NCI-H146 (cell line): ENCODE data around the gene ENDOG.
"Not testable (repeated sequence)": the region's sequence is repeated elsewhere in the genome, so short reads cannot be mapped to it uniquely, and the experiment has no call there.

ENCODE experiments used
- DNase-seq: peaks from one replicate; lab custom pipeline; 2025; lab: John Stamatoyannopoulos, UW

Gene ENDOG

DNA sequence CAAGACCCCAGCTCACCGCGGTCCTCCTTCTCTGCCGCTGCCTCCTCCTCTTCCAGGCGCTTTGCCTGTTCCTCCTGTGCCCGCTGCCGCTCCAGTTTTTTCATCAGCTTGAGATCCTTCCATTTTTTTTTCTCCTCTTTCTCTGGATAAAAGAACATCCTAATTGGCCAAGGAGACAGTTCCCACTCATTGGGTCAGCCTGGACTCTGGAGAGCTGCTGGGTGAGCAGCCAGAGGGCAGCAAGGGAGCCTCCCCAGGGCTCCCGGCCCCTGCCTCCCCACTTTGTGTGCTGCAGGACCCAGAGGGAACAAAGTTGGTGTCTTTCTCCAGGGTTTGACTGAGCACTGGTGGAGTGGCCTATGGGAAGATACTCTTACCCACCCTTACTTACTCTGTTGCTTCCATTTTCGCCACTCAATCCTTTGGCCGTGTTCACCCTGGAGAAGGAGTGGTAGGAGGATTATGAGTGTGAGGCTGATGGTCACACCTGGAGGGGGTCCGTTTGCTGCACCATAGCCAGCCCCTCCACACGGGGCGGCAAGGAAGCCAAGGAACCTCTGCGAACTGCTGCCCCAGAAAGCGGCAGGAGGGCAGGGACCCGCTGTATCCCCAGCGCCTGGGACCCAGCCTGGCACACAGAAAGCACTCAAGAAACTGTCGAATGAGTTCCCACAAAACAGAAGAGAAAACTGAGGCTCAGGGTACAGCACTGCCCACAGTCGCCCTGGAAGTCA lies 10.6 kb downstream of the ENDOG start:
- DNase-seq, result no peak

GRCh38 chr9:128829477-128830251 lies 11.4 kb downstream of the ENDOG start, which contains the start of gene SPOUT1:
Gene SPOUT1, minus strand, starts transcription at chr9:128829794. Its CDS starts 14 bp downstream, at chr9:128829780.
- peak; percentile 88 for DNase-seq

DNA sequence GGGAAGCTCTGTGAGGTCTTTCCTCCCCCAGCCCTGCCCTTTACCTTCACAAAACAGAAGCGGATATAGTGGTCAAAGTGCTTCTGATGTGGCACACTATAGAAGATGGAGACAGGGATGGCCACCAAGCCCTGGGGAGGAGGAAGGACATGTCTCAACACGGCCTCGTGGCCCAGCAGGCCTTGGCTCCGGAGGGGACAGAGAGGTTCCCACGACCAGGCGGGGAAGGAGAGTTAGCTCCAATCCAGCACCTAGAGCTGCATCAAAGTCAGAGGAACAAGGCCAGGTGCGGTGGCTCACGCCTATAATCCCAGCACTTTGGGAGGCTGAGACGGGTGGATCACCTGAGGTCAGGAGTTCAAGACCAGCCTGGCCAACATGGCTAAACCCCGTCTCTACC lies 15.4 kb downstream of the ENDOG start:
- DNase-seq, result no peak

- no peak for DNase-seq
Observed at GRCh38 chr9:128835246-128836210, 17.2 kb downstream of the ENDOG start.

DNA sequence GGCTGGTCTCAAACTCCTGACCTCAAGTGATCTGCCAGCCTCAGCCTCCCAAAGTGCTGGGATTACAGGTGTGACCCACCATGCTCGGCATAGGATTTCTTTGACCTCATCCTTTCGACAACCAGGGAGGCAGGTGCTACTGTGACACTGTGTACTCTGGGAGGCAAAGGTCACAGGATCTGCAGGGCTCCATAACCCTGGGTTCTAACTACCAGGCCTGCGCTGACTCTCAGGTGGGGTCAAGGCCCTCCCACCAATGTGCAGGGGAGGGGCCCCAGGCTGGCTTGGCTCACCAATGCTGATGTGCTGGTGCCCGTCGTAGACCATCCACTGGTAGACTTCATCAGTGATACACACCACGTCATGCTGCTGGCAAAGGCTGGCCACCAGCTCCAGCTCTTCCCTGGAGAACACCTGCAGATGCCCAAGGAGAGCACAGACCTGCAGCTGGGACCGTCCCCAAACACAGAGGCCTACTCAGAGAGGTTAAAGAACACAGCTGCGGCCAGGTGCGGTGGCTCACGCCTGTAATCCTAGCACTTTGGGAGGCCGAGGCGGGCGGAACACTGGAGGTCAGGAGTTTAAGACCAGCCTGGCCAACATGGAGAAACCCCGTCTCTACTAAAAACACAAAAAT lies 18.3 kb downstream of the ENDOG start:
- no peak for DNase-seq

DNA sequence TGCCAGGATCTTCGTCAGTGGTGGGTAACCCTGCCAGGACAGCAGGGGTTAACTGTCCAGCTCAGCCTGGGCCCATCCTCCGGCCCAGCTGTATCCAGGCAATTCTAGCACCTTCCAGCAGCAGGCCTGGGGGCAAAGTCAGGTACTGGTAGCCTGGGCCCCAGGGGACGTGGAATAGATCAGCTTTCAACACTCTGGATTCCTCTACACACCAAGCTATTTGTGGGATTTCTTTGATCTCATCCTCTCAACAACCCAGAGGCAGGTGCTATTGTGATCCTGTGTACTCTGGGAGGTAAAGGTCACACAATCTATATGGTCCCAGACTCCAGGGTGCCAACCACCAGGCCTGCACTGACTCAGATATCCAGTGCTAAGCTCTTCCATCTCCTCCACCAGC lies 20.0 kb downstream of the ENDOG start:
- no peak for DNase-seq

DNA sequence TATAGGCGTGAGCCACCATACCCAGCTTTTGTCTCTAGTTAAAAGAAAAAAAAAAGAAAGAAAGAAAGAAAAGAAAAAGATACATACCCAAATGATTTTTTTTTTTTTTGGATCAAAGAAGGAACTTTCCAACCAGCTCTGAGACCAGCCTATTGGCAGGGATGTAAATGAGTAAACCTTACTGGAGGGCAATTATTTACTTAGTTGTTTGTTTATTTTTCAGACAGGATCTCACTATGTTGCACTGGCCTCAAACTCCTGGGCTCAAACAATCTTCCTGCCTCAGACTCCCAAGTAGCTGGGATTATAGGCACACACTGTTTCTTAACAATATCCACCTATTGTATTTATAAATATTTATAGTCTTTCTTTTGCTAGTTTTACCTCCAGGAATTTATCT lies 22.2 kb downstream of the ENDOG start:
- DNase-seq, result no peak

- no peak for DNase-seq
Observed at GRCh38 chr9:128841694-128842492, 23.6 kb downstream of the ENDOG start.

DNA sequence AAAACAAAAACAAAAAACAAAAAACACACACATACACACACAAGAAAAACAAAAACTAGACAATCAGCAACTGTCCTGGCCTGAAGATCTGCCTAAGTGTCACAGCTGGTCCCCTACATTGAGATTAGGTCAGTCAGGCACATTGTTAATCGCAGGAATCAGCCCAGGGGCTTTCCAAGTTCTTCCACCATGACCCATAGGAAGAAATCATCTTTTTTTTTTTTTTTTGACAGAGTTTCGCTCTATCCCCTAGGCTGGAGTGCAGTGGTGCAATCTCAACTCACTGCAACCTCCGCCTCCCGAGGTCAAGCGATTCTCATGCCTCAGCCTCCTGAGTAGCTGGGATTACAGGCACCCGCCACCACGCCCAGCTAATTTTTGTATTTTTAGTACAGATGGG lies 24.9 kb downstream of the ENDOG start:
- not testable (repeated sequence) for DNase-seq

GRCh38 chr9:128845186-128845931 lies 27.1 kb downstream of the ENDOG start:
- peak; percentile 75 for DNase-seq

- no peak for DNase-seq
Observed at GRCh38 chr9:128846680-128847030, 28.4 kb downstream of the ENDOG start.

GRCh38 chr9:128847803-128848202 lies 29.5 kb downstream of the ENDOG start:
- DNase-seq, result no peak

GRCh38 chr9:128851024-128851423 lies 32.7 kb downstream of the ENDOG start:
- DNase-seq, result not testable (repeated sequence)

GRCh38 chr9:128851779-128852600 lies 33.7 kb downstream of the ENDOG start:
- not testable (repeated sequence) for DNase-seq

DNA sequence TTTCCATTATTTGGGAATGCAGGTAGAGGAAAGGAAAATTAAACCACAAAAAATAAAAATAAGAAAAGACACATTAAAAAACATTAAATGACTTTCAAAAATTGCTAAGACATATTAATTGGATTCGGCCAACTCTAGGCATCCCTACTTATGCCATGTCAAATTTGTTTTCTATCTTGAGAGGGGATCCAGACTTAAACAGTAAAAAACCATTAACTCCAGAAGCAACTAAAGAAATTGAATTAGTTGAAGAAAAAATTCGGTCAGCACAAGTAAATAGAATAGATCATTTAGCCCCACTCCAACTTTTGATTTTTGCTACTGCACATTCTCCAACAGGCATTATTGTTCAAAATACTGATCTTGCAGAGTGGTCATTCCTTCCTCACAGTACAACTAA lies 34.3 kb downstream of the ENDOG start:
- DNase-seq, result not testable (repeated sequence)

DNA sequence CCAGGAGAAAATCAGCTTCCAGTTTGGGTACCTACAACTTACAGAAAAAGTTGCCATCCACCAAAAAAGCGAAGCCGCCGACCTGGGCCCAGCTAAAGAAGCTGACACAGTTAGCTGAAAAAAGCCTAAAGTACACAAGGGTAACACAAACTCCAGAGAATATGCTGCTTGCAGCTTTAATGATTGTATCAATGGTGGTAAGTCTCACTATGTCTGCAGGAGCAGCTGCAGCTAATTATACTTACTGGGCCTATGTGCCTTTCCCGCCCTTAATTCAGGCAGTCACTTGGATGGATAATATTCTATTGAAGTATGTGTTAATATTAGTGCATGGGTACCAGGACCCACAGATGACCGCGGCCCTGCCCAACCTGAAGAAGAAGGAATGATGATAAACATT lies 36.2 kb downstream of the ENDOG start:
- DNase-seq, result not testable (repeated sequence)

DNA sequence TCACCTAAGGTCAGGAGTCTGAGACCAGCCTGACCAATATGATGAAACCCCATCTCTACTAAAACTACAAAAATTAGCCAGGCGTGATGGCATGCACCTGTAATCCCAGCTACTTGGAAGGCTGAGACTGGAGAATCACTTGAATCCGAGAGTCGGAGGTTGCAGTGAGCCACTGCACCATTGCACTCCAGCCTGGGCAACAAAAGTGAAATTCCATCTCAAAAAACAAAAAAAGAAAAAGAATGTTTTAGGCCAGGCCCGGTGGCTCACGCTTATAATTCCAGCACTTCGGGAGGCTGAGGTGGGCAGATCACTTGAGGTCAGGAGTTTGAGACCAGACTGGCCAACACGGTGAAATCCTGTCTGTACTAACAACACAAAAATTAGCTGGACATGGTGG lies 40.2 kb downstream of the ENDOG start:
- DNase-seq, result not testable (repeated sequence)

DNA sequence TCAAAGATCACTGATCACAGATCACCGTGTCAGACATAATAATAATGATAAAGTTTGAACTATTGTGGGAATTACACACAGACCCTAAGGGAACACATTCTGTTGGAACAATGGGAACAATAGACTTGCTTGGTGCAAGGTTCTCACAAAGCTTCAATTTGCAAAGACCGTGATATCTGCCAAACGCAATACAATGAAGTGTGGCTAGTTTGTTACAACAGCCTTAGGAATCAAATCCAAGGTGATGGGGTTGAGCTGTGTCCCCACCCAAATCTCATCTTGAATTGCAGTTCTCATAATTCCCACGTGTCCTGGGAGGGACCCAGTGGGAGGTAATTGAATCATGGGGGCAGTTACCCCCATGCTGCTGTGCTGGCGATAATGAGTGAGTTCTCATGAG lies 42.6 kb downstream of the ENDOG start:
- no peak for DNase-seq

- DNase-seq, result no peak
Observed at GRCh38 chr9:128861501-128861900, 43.2 kb downstream of the ENDOG start.
